Aorta (tissue), 5 donors: ENCODE data around the gene MAML2. TPM values are rescaled to one million over a fixed set of nuclear protein-coding genes. Genes with fewer than 3 reads are reported as not detected.
A peak's percentile ranks its signal among the peaks of the same experiment; 100 is the strongest.

Experiments
- ATAC-seq: fragments of 200-7000 bp; cut with Tn5 transposase; one replicate; pipeline ENCODE4 v1.9.1; 2022; ENCODE audit warnings: moderate library complexity; ENCODE audit not compliant: low FRiP score
- DNase-seq, 2 donors: peaks; one replicate each; pipeline ENCODE4 v3.0.0-alpha.2; 2020
- H3K27ac ChIP-seq, 2 donors: one replicate each; pipeline ENCODE4 v1.5.1; 2013; ENCODE audit warnings: low read length in 2 of 2, mild to moderate bottlenecking in 2 of 2, moderate library complexity in 2 of 2, control low read depth in 1 of 2, inconsistent platforms in 1 of 2, low read depth in 1 of 2
- H3K27me3 ChIP-seq, 2 donors: one replicate each; pipeline ENCODE4 v1.6.1; 2013; ENCODE audit warnings: control low read depth in 1 of 2, low read length in 1 of 2, mild to moderate bottlenecking in 1 of 2, moderate library complexity in 1 of 2; ENCODE audit not compliant: insufficient read depth in 2 of 2, control insufficient read depth in 1 of 2
- H3K36me3 ChIP-seq, 2 donors: one replicate each; pipeline ENCODE4 v1.6.1; 2013; ENCODE audit warnings: control low read depth in 1 of 2, low read length in 1 of 2, mild to moderate bottlenecking in 1 of 2; ENCODE audit not compliant: insufficient read depth in 2 of 2, control insufficient read depth in 1 of 2
- H3K4me1 ChIP-seq, 2 donors: one replicate each; pipeline ENCODE4 v1.6.1; 2013; ENCODE audit warnings: low read length in 2 of 2, control low read depth in 1 of 2, mild to moderate bottlenecking in 1 of 2, moderate library complexity in 1 of 2; ENCODE audit not compliant: insufficient read depth in 2 of 2, control insufficient read depth in 1 of 2
- H3K4me3 ChIP-seq, 2 donors: one replicate each; pipeline ENCODE4 v1.5.1; 2013; ENCODE audit warnings: low read length in 2 of 2, control low read depth in 1 of 2, mild to moderate bottlenecking in 1 of 2
- H3K9me3 ChIP-seq: one replicate; pipeline ENCODE4 v1.6.1; 2013; ENCODE audit warnings: mild to moderate bottlenecking, low read length; ENCODE audit not compliant: control insufficient read depth
- WGBS, 2 donors: extraction: QIAGEN DNeasy Blood & Tissue Kit; methylation state at CpG; one replicate each; pipeline ENCODE4 v1.1.7; 2013; 5-methylcytosine and 5-hydroxymethylcytosine counted together
- intact Hi-C, 2 donors: fragments of 100-400 bp; cut with DNase I; formaldehyde crosslinking; loops; one replicate each; pipeline versions ENCODE4 v1.14.2 to v1.15.0; 2022
- polyA plus RNA-seq, 2 donors: library from polyadenylated mRNA; stranded (reverse); fragments of 200-250 nt; gene quantifications; one replicate each; pipeline ENCODE4 v1.2.3, GENCODE V29; 2013
- total RNA-seq, 2 donors: library from RNA; stranded (reverse); fragmentation: NEBNext Ultra II Directional; extraction: Animal tissue kit (Norgen Biotek cat#: 25700); gene quantifications; one replicate each; pipeline ENCODE4 v1.2.1, GENCODE V29; 2021
- donor health status: healthy with polysubstance abuse.
- donor health status: Bipolar disorder and iron deficiency.
- donor health status: DM: no; HTN: no; CAD: no.
- donor health status: DM: no; HTN: no; CAD: no.
- donor health status: DM: yes; HTN: yes; CAD: no.

The MAML2 gene
- total and polyA plus RNA-seq, 4 donors = 6.0 to 27.5 (median 14.0) TPM

- intact Hi-C loops = loop anchor here in 1 of 2 donors (10.0 kb wide), 1 partner anchor 89 kb away; no protein-coding TSS in a partner anchor
Measured at GRCh38 chr11:96334219-96334618, 8.8 kb downstream of the MAML2 start.

GRCh38 chr11:96333191-96333719 lies 9.7 kb downstream of the MAML2 start:
- DNase-seq (no peak), ATAC-seq (no peak)
- 59 to 76% methylated on average over 4 of the region's 4 CpGs for WGBS, 2 donors
- Histone ChIP-seq H3K9me3 (no peaks in the 10 kb centered on the region), H3K27me3 (no peaks in the 10 kb centered on the region), H3K27ac (no peak overlapping the region), H3K36me3 (no peaks in the 10 kb centered on the region), H3K4me3 (no peak overlapping the region), H3K4me1 (peaks cover 3 to 7% of the 10 kb centered on the region in 2 donors)
- intact Hi-C loops = loop anchor here in 1 of 2 donors (10.0 kb wide), 1 partner anchor 88 kb away; no protein-coding TSS in a partner anchor

More at GRCh38 chr11:96334219-96334618, 8.8 kb downstream of the MAML2 start:
- H3K36me3 ChIP-seq = no peaks in the 10 kb centered on the region
- no peaks in the 10 kb centered on the region for H3K9me3 ChIP-seq
- no peaks in the 10 kb centered on the region for H3K27me3 ChIP-seq
- ATAC-seq (no peak), DNase-seq (no peak)
- H3K4me3 ChIP-seq = no peak overlapping the region
- WGBS, 2 donors = 88 to 90% methylated on average over 4 of the region's 4 CpGs
- no peak overlapping the region for H3K27ac ChIP-seq
- peaks cover 3 to 10% of the 10 kb centered on the region in 2 donors for H3K4me1 ChIP-seq

GRCh38 chr11:96332126-96332771 lies 10.7 kb downstream of the MAML2 start:
- ATAC-seq = no peak

GRCh38 chr11:96331699-96332116 lies 11.3 kb downstream of the MAML2 start:
- intact Hi-C loops = loop anchor here in 1 of 2 donors (10.0 kb wide), 1 partner anchor 87 kb away; no protein-coding TSS in a partner anchor
- Histone ChIP-seq H3K36me3 (no peaks in the 10 kb centered on the region), H3K27me3 (no peaks in the 10 kb centered on the region), H3K9me3 (no peaks in the 10 kb centered on the region), H3K4me1 (peaks cover 3 to 4% of the 10 kb centered on the region in 2 donors), H3K4me3 (no peak overlapping the region), H3K27ac (no peak overlapping the region)
- ATAC-seq (no peak), DNase-seq (no peak)
- 86 to 92% methylated on average over 7 of the region's 7 CpGs for WGBS, 2 donors

More at GRCh38 chr11:96332126-96332771, 10.7 kb downstream of the MAML2 start:
- Histone ChIP-seq H3K27me3 (no peaks in the 10 kb centered on the region), H3K9me3 (no peaks in the 10 kb centered on the region), H3K4me1 (peaks cover 3 to 4% of the 10 kb centered on the region in 2 donors), H3K36me3 (no peaks in the 10 kb centered on the region), H3K27ac (no peak overlapping the region), H3K4me3 (no peak overlapping the region)
- 64 to 67% methylated on average over 8 of the region's 8 CpGs for WGBS, 2 donors
- intact Hi-C loops = loop anchor here in 1 of 2 donors (10.0 kb wide), 1 partner anchor 87 kb away; no protein-coding TSS in a partner anchor
- no peak for DNase-seq

GRCh38 chr11:96330511-96330859 lies 12.5 kb downstream of the MAML2 start:
- WGBS, 2 donors = 98% methylated on average over 4 of the region's 4 CpGs
- no peak overlapping the region for H3K27ac ChIP-seq
- peaks cover 4 to 9% of the 10 kb centered on the region in 2 donors for H3K4me1 ChIP-seq
- intact Hi-C loops = loop anchor here in 1 of 2 donors (10.0 kb wide), 1 partner anchor 86 kb away; no protein-coding TSS in a partner anchor
- ATAC-seq (no peak), DNase-seq (no peak)
- H3K4me3 ChIP-seq = no peak overlapping the region
- H3K27me3 ChIP-seq = no peaks in the 10 kb centered on the region
- H3K9me3 ChIP-seq = no peaks in the 10 kb centered on the region
- H3K36me3 ChIP-seq = no peaks in the 10 kb centered on the region

GRCh38 chr11:96329855-96330510 lies 13.0 kb downstream of the MAML2 start:
- no peaks in the 10 kb centered on the region for H3K27me3 ChIP-seq
- no peaks in the 10 kb centered on the region for H3K9me3 ChIP-seq
- 68 to 74% methylated on average over 3 of the region's 3 CpGs for WGBS, 2 donors
- no peaks in the 10 kb centered on the region for H3K36me3 ChIP-seq
- intact Hi-C loops = loop anchor here in 1 of 2 donors (10.0 kb wide), 1 partner anchor 85 kb away; no protein-coding TSS in a partner anchor
- peaks cover 4 to 10% of the 10 kb centered on the region in 2 donors for H3K4me1 ChIP-seq
- no peak overlapping the region for H3K4me3 ChIP-seq
- DNase-seq = no peak
- no peak overlapping the region for H3K27ac ChIP-seq
- ATAC-seq = no peak

- Histone ChIP-seq H3K4me1 (peaks cover 4 to 10% of the 10 kb centered on the region in 2 donors), H3K27ac (peak overlapping the region in 1 of 2 donors; percentile 59), H3K9me3 (no peaks in the 10 kb centered on the region), H3K27me3 (no peaks in the 10 kb centered on the region), H3K4me3 (no peak overlapping the region), H3K36me3 (no peaks in the 10 kb centered on the region)
- DNase-seq (no peak), ATAC-seq (no peak)
- WGBS, 2 donors = 75 to 77% methylated on average over 1 of the region's 1 CpG
- intact Hi-C loops = no loop called here
Measured at GRCh38 chr11:96329419-96329818, 13.6 kb downstream of the MAML2 start.

GRCh38 chr11:96328395-96329010 lies 14.5 kb downstream of the MAML2 start:
- intact Hi-C loops = no loop called here
- Histone ChIP-seq H3K4me3 (no peak overlapping the region), H3K9me3 (no peaks in the 10 kb centered on the region), H3K27ac (no peak overlapping the region), H3K36me3 (no peaks in the 10 kb centered on the region), H3K27me3 (no peaks in the 10 kb centered on the region), H3K4me1 (peaks cover 4 to 10% of the 10 kb centered on the region in 2 donors)
- DNase-seq (no peak), ATAC-seq (no peak)
- WGBS, 2 donors = 57 to 66% methylated on average over 8 of the region's 8 CpGs
